ENCODE data around the gene RPS6KC1. TPM values are rescaled to one million over a fixed set of nuclear protein-coding genes. Genes with fewer than 3 reads are reported as not detected.

RPS6KC1 gene
- total and polyA plus RNA-seq, 9 of the 15 experiments (the other 6 are each of a cell fraction or from before 2014, with no cell fraction given) = 4.3 to 34.6 (median 20.9) TPM

GRCh38 chr1:213120386-213120785 is 69.3 kb downstream of the RPS6KC1 start (continued):
- no peak for TF ChIP-seq ZNF695 (CRISPR knock-in tag; IDR thresholded peaks at IDR 0.05)
- TF ChIP-seq CREB3 (tag; conservative IDR thresholded peaks at IDR 0.05; ENCODE audit: low read depth) = no peak
- no peak for TF ChIP-seq HMGN3 (IDR thresholded peaks at IDR 0.05; ENCODE audit: borderline replicate concordance, extremely low read depth, insufficient read length, low read depth, low read length)
- no peak for TF ChIP-seq ZNF717 (CRISPR knock-in tag; IDR thresholded peaks at IDR 0.05)
- TF ChIP-seq SMAD4 (CRISPR knock-in tag; conservative IDR thresholded peaks at IDR 0.05) = no peak
- TF ChIP-seq HNRNPL (IDR thresholded peaks at IDR 0.05; ENCODE audit: low read depth, low read length) = no peak
- no peak for TF ChIP-seq ZNF274 (IDR thresholded peaks at IDR 0.05; ENCODE audit: borderline replicate concordance, low read depth, low read length)

GRCh38 chr1:213120961-213121360 is 69.9 kb downstream of the RPS6KC1 start:
- CTCF ChIA-PET (ENCODE audit: low intra/inter-chr PET ratio) = no interaction called here
- Histone ChIP-seq H3K4me1 (replicated peaks in 1 of 2; ENCODE audit: control insufficient read depth in 2 of 2, insufficient read depth in 2 of 2, low read length in 2 of 2) (peaks cover 0 to 29% of the 10 kb centered on the region in 2 experiments), H2AFZ (ENCODE audit: low read depth, low read length) (no peak overlapping the region), H3K79me2 (ENCODE audit: control insufficient read depth, insufficient read depth, low read length) (peaks cover 25% of the 10 kb centered on the region), H3K4me3 (no peak overlapping the region), H3K36me3 (ENCODE audit: control insufficient read depth, insufficient read depth, low read length) (peaks cover 18% of the 10 kb centered on the region), H3K27ac (ENCODE audit: extremely low read depth, low read depth, low read length) (no peak overlapping the region), H3K9me1 (ENCODE audit: control insufficient read depth, insufficient read depth, low read length) (no peaks in the 10 kb centered on the region), H3K9me3 (replicated peaks; ENCODE audit: control insufficient read depth, insufficient read depth, low read depth, low read length) (no peaks in the 10 kb centered on the region), H3K4me2 (ENCODE audit: insufficient read depth, low read length) (no peak overlapping the region), H4K20me1 (replicated peaks; ENCODE audit: control insufficient read depth, insufficient read depth, low read length) (no peaks in the 10 kb centered on the region), H3K9ac (ENCODE audit: insufficient read depth in 1 of 2, low read depth in 2 of 2, low read length in 2 of 2) (no peak overlapping the region), H3K27me3 (ENCODE audit: control insufficient read depth in 2 of 2, insufficient read depth in 2 of 2, low read length in 2 of 2) (no peaks in the 10 kb centered on the region)
- TF ChIP-seq XRCC5 (IDR thresholded peaks at IDR 0.05; ENCODE audit: low read depth, low read length) (no peak), CTCFL (IDR thresholded peaks at IDR 0.05; ENCODE audit: borderline replicate concordance, insufficient read depth, low read depth, low read length, poor library complexity, severe bottlenecking) (no peak), ZNF121 (CRISPR knock-in tag; conservative IDR thresholded peaks at IDR 0.05) (peak; percentile 88)
- in situ Hi-C loops (cut with MboI) = no loop called here
- no TSS peak for BruUV-seq (replicated peaks)
- FAIRE-seq (no peak), ATAC-seq (no peak), DNase-seq (ENCODE audit: extremely low read depth in 1 of 4, low spot score in 3 of 4) (no peak)
- POLR2A ChIA-PET = interaction anchor here (1.7 kb wide), 1 partner anchor 13 kb away, joined by 5 read pairs; no protein-coding TSS in a partner anchor
- WGBS (ENCODE audit: insufficient coverage, low coverage, missing lambda C conversion rate) = 91% methylated on average over 4 of the region's 4 CpGs
- intact Hi-C loops (cut with micrococcal nuclease) = loop anchor here (5.0 kb wide), 3 partner anchors 121 to 1001 kb away; no protein-coding TSS in a partner anchor

All from K562 (cell line).